SU-DHL-6 (cell line): ENCODE results near the gene TEKTIP1.

ENCODE experiments used
- EZH2phosphoT487 ChIP-seq: fragments of 200-600 bp; sonication (generic), shearing (Covaris generic); conservative IDR thresholded peaks from 2 replicates; pipeline ENCODE4 v1.6.1; 2018; ENCODE audit warnings: mild to moderate bottlenecking, antibody characterized with exemption, low read length, moderate library complexity, mixed read lengths
- TF ChIP-seq, protein P1 (sequence below): fragments of 200-600 bp; sonication (generic); IDR thresholded peaks from one replicate; pipeline ENCODE4 v1.5.1; 2017; ENCODE audit warnings: antibody characterized with exemption, mild to moderate bottlenecking, low read length, moderate library complexity; ENCODE audit not compliant: insufficient read depth, poor library complexity, severe bottlenecking

DNA sequence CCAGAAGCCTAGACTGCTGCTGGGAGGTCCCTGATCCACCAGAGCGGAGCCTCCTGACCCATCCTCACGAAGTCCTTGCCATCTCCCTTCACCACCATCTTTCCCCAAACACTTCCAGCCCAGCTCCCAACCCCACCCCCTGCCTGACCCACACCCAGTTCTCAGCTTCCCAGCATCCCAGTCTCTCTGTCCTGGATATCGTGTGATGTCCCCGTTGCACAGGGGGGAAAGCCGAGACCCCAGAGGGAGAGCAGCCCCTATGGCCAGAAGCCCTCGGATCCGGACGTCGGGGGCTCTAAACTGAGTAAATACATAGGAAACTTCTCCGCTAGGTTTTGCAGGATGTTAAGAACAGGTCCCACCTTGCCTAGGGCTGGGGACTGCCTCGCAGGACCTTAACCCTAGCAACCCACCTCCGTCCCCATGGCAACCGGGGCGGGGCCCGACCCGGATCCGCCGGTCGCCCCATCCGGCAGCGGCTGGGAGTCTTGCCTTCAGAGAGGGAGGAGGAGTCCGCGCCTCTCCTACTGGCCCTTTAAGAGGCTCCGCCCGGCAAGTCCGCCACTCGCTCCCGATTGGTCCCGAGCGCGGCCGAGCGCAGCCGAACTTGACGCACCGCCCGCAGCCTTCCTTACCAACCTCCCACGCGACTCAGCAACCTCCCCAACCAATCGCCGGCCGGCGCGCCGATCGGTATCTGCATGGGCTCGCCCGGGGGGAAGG, 33.3 kb downstream of the TEKTIP1 start:
- no peak for TF ChIP-seq EZH2phosphoT487
- TF ChIP-seq, protein P1, sequence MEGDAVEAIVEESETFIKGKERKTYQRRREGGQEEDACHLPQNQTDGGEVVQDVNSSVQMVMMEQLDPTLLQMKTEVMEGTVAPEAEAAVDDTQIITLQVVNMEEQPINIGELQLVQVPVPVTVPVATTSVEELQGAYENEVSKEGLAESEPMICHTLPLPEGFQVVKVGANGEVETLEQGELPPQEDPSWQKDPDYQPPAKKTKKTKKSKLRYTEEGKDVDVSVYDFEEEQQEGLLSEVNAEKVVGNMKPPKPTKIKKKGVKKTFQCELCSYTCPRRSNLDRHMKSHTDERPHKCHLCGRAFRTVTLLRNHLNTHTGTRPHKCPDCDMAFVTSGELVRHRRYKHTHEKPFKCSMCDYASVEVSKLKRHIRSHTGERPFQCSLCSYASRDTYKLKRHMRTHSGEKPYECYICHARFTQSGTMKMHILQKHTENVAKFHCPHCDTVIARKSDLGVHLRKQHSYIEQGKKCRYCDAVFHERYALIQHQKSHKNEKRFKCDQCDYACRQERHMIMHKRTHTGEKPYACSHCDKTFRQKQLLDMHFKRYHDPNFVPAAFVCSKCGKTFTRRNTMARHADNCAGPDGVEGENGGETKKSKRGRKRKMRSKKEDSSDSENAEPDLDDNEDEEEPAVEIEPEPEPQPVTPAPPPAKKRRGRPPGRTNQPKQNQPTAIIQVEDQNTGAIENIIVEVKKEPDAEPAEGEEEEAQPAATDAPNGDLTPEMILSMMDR, result no peak
